MM.1S (cell line): ENCODE results near the gene CFAP251.

Experiments
- DNase-seq: peaks from one replicate; pipeline ENCODE4 v3.0.0-alpha.2; 2015
- H2AFZ ChIP-seq: fragments of 300-600 bp; sonication (generic); 2 replicates; pipeline ENCODE4 v1.6.0; 2016; ENCODE audit warnings: antibody characterized with exemption, low read length
- H3F3A ChIP-seq: fragments of 300-600 bp; sonication (generic); 2 replicates; pipeline ENCODE4 v1.6.1; 2016; ENCODE audit warnings: mild to moderate bottlenecking, antibody characterized with exemption, low read length, moderate library complexity, mixed read lengths; ENCODE audit not compliant: insufficient read depth
- H3K27ac ChIP-seq: fragments of 300-600 bp; sonication (generic); 2 replicates; pipeline ENCODE4 v1.5.1; 2016; ENCODE audit warnings: mild to moderate bottlenecking, low read length
- H3K27me3 ChIP-seq: fragments of 300-600 bp; sonication (generic); replicated peaks from 2 replicates; pipeline ENCODE4 v1.6.0; 2016; ENCODE audit warnings: low read length; ENCODE audit not compliant: insufficient read depth
- H3K36me3 ChIP-seq: fragments of 300-600 bp; sonication (generic); replicated peaks from 2 replicates; pipeline ENCODE4 v1.6.1; 2016; ENCODE audit warnings: mild to moderate bottlenecking, low read length, mixed read lengths; ENCODE audit not compliant: insufficient read depth
- H3K4me1 ChIP-seq: fragments of 300-600 bp; sonication (generic); 2 replicates; pipeline ENCODE4 v1.6.1; 2016; ENCODE audit warnings: low read length, mixed read lengths
- H3K4me2 ChIP-seq: fragments of 300-600 bp; sonication (generic); 2 replicates; pipeline ENCODE4 v1.6.0; 2016; ENCODE audit warnings: low read depth, low read length
- H3K4me3 ChIP-seq: fragments of 300-600 bp; sonication (generic); 2 replicates; pipeline ENCODE4 v1.5.1; 2016; ENCODE audit warnings: low read length, mixed read lengths
- H3K79me2 ChIP-seq: fragments of 300-600 bp; sonication (generic); 2 replicates; pipeline ENCODE4 v1.6.1; 2016; ENCODE audit warnings: mixed run types, low read length, mixed read lengths
- H3K9ac ChIP-seq: fragments of 300-600 bp; sonication (generic); 2 replicates; pipeline ENCODE4 v1.6.1; 2016; ENCODE audit warnings: low read length, mixed read lengths
- H3K9me2 ChIP-seq: fragments of 300-600 bp; sonication (generic); replicated peaks from 2 replicates; pipeline ENCODE4 v1.6.1; 2016; ENCODE audit warnings: mild to moderate bottlenecking, low read length, mixed read lengths; ENCODE audit not compliant: insufficient read depth
- H3K9me3 ChIP-seq: fragments of 300-600 bp; sonication (generic); replicated peaks from 2 replicates; pipeline ENCODE4 v1.6.1; 2016; ENCODE audit warnings: mild to moderate bottlenecking, low read length, mixed read lengths; ENCODE audit not compliant: insufficient read depth
- H4K20me1 ChIP-seq: fragments of 300-600 bp; sonication (generic); 2 replicates; pipeline ENCODE4 v1.6.1; 2016; ENCODE audit warnings: mild to moderate bottlenecking, low read length, moderate library complexity, mixed read lengths; ENCODE audit not compliant: insufficient read depth
- EZH2 ChIP-seq: fragments of 300-600 bp; sonication (generic); optimal IDR thresholded peaks from 2 replicates; pipeline ENCODE3; 2017; ENCODE audit warnings: low read depth, mild to moderate bottlenecking, antibody characterized with exemption, low read length, mixed read lengths
- EZH2phosphoT487 ChIP-seq: fragments of 300-600 bp; sonication (generic); IDR thresholded peaks from 2 replicates; pipeline ENCODE4 v1.6.1; 2018; ENCODE audit warnings: antibody characterized with exemption, low read length
- TF ChIP-seq, protein P1 (sequence below): fragments of 300-600 bp; sonication (generic); IDR thresholded peaks from 2 replicates; pipeline ENCODE4 v1.5.1; 2016; ENCODE audit warnings: antibody characterized with exemption, low read length, mixed read lengths

The CFAP251 gene

DNA sequence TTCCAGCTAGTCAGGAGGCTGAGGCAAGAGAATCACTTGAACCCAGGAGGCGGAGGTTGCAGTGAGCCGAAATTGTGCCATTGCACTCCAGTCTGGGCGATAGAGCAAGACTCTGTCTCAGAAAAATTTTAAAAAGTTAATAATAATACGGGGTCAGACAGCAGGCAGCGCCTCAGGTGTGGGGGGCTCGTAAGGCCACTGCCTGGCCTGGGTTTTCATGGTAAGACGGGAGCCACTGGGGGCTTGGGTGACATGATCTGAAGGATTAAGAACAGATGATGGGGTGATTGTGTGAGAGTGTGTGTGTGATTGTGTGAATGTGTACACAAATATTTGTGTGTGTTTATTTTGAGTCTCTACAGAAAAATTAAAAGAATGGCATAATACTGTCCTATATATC is 126.9 kb downstream of the CFAP251 start:
- Histone ChIP-seq H3F3A (no peaks in the 10 kb centered on the region), H3K4me1 (no peaks in the 10 kb centered on the region), H3K9me2 (no peaks in the 10 kb centered on the region), H3K27me3 (no peaks in the 10 kb centered on the region), H3K27ac (no peak overlapping the region), H4K20me1 (no peaks in the 10 kb centered on the region), H3K36me3 (no peaks in the 10 kb centered on the region), H3K4me3 (no peak overlapping the region), H3K4me2 (no peak overlapping the region), H3K9me3 (no peaks in the 10 kb centered on the region), H2AFZ (no peak overlapping the region), H3K79me2 (no peaks in the 10 kb centered on the region), H3K9ac (no peak overlapping the region)
- TF ChIP-seq EZH2phosphoT487 (no peak), EZH2 (no peak)
- TF ChIP-seq, protein P1, sequence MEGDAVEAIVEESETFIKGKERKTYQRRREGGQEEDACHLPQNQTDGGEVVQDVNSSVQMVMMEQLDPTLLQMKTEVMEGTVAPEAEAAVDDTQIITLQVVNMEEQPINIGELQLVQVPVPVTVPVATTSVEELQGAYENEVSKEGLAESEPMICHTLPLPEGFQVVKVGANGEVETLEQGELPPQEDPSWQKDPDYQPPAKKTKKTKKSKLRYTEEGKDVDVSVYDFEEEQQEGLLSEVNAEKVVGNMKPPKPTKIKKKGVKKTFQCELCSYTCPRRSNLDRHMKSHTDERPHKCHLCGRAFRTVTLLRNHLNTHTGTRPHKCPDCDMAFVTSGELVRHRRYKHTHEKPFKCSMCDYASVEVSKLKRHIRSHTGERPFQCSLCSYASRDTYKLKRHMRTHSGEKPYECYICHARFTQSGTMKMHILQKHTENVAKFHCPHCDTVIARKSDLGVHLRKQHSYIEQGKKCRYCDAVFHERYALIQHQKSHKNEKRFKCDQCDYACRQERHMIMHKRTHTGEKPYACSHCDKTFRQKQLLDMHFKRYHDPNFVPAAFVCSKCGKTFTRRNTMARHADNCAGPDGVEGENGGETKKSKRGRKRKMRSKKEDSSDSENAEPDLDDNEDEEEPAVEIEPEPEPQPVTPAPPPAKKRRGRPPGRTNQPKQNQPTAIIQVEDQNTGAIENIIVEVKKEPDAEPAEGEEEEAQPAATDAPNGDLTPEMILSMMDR: no peak
- DNase-seq: no peak

GRCh38 chr12:122046145-122046544 is 127.8 kb downstream of the CFAP251 start:
- TF ChIP-seq, protein P1: no peak
- TF ChIP-seq EZH2: no peak
- TF ChIP-seq EZH2phosphoT487: no peak
- H3K27ac ChIP-seq: no peak overlapping the region
- H3K4me3 ChIP-seq: no peak overlapping the region
- no peaks in the 10 kb centered on the region for H4K20me1 ChIP-seq
- H3K27me3 ChIP-seq: no peaks in the 10 kb centered on the region
- H3K9me3 ChIP-seq: no peaks in the 10 kb centered on the region
- no peak overlapping the region for H2AFZ ChIP-seq
- no peaks in the 10 kb centered on the region for H3K36me3 ChIP-seq
- H3K79me2 ChIP-seq: no peaks in the 10 kb centered on the region
- no peak overlapping the region for H3K9ac ChIP-seq
- H3K4me2 ChIP-seq: no peak overlapping the region
- no peak for DNase-seq
- no peaks in the 10 kb centered on the region for H3F3A ChIP-seq
- no peaks in the 10 kb centered on the region for H3K4me1 ChIP-seq
- H3K9me2 ChIP-seq: no peaks in the 10 kb centered on the region

DNA sequence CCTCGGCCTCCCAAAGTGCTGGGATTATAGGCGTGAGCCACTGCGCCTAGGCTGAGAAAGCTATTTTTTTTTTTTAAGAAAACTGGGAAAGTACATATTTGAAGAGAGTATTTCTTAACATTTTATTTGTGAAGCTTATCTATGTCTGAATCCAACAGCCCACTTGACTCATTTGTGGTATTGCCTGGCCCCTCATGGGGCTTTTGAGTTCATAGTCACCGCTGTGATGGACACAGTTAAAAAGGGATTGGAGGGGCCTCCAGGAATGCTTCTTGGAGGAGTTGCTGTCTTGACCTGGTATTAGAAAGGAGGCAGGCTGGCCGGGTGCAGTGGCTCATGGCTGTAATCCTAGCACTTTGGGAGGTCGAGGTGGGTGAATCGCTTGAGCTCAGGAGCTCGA is 129.8 kb downstream of the CFAP251 start:
- H3K36me3 ChIP-seq: no peaks in the 10 kb centered on the region
- no peak overlapping the region for H3K9ac ChIP-seq
- no peak for TF ChIP-seq EZH2phosphoT487
- TF ChIP-seq, protein P1: no peak
- TF ChIP-seq EZH2: no peak

More for the DNA sequence above, 129.8 kb downstream of the CFAP251 start:
- DNase-seq: no peak
- Histone ChIP-seq H3K79me2 (no peaks in the 10 kb centered on the region), H2AFZ (no peak overlapping the region), H3K27me3 (no peaks in the 10 kb centered on the region), H3F3A (no peaks in the 10 kb centered on the region), H4K20me1 (no peaks in the 10 kb centered on the region), H3K4me2 (no peak overlapping the region), H3K9me3 (no peaks in the 10 kb centered on the region), H3K4me1 (no peaks in the 10 kb centered on the region), H3K4me3 (no peak overlapping the region), H3K9me2 (no peaks in the 10 kb centered on the region), H3K27ac (no peak overlapping the region)
